ENCODE measurements around the gene SPACA7. TPM values are rescaled to one million over a fixed set of nuclear protein-coding genes. Genes with fewer than 3 reads are reported as not detected.

Gene SPACA7
- total and polyA plus RNA-seq, 9 of the 15 experiments (the other 6 are each of a cell fraction or from before 2014, with no cell fraction given), result not detected

- no peak for TF ChIP-seq ZHX1 (conservative IDR thresholded peaks at IDR 0.05; ENCODE audit: low read length)
- TF ChIP-seq ZZZ3 (IDR thresholded peaks at IDR 0.05), result no peak
- TF ChIP-seq THRA (IDR thresholded peaks at IDR 0.05), result no peak
- TF ChIP-seq ETS1 (conservative IDR thresholded peaks at IDR 0.05; ENCODE audit: control insufficient read depth, low read depth, low read length), result no peak
- TF ChIP-seq HINFP (tag; conservative IDR thresholded peaks at IDR 0.05; ENCODE audit: low read depth), result no peak
- TF ChIP-seq ZNF121 (CRISPR knock-in tag; conservative IDR thresholded peaks at IDR 0.05), result no peak
- TF ChIP-seq RFX7 (CRISPR knock-in tag; IDR thresholded peaks at IDR 0.05), result no peak
Measured at GRCh38 chr13:112347986-112348385, 28.2 kb upstream of the SPACA7 start (continued).

Data from K562 (cell line).